ACHN (cell line): Measurements from ENCODE around the gene B4GALNT4.
A peak's percentile ranks its signal among the peaks of the same experiment; 100 is the strongest.
"Not testable (repeated sequence)": the region's sequence is repeated elsewhere in the genome, so short reads cannot be mapped to it uniquely, and the experiment has no call there.

Source experiments
- DNase-seq: peaks from one replicate; pipeline ENCODE4 v3.0.0-alpha.2; 2015
- in situ Hi-C: cut with HindIII; loops from 2 replicates; pipeline ENCODE4 v1.10.0; 2017; ENCODE audit warnings: low sequenced_read_pairs, low pct_ligation_motif_present, low pct_unique_long_range_greater_than_20kb

B4GALNT4 gene, protein sequence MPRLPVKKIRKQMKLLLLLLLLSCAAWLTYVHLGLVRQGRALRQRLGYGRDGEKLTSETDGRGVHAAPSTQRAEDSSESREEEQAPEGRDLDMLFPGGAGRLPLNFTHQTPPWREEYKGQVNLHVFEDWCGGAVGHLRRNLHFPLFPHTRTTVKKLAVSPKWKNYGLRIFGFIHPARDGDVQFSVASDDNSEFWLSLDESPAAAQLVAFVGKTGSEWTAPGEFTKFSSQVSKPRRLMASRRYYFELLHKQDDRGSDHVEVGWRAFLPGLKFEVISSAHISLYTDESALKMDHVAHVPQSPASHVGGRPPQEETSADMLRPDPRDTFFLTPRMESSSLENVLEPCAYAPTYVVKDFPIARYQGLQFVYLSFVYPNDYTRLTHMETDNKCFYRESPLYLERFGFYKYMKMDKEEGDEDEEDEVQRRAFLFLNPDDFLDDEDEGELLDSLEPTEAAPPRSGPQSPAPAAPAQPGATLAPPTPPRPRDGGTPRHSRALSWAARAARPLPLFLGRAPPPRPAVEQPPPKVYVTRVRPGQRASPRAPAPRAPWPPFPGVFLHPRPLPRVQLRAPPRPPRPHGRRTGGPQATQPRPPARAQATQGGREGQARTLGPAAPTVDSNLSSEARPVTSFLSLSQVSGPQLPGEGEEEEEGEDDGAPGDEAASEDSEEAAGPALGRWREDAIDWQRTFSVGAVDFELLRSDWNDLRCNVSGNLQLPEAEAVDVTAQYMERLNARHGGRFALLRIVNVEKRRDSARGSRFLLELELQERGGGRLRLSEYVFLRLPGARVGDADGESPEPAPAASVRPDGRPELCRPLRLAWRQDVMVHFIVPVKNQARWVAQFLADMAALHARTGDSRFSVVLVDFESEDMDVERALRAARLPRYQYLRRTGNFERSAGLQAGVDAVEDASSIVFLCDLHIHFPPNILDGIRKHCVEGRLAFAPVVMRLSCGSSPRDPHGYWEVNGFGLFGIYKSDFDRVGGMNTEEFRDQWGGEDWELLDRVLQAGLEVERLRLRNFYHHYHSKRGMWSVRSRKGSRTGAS

DNA sequence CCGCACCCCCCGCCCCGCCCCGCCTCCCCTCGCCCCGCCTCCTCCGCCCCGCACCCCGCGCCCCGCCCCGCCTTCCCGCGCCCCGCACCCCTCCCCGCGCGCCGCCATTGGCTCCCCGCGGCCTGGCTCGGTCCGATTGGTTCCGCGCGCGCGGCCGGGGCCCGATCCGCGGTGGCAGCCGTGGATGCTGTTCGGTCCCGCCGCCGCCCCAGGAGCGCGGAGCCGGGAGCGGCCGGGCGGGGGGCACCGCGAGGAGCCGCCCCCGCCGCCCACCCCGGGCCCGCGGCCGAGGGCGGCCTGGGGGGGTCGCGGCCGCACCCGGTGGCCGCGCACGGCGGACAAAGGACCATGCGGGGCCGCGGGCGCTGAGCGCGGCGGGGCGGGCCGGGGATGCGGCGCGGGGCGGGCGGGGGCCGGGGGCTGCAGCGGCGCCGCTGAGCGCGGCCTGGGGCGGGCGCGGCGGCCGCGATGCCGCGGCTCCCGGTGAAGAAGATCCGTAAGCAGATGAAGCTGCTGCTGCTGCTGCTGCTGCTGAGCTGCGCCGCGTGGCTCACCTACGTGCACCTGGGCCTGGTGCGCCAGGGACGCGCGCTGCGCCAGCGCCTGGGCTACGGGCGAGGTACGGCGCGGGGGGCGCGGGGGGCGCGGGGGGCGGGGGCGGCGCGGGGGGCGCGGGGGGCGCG, at the start of gene B4GALNT4:
Gene B4GALNT4, plus strand, starts transcription at position 164 of the 683 bp plus-strand sequence. Its CDS starts 305 bp downstream, at position 469.
- peak; percentile 19 for DNase-seq

DNA sequence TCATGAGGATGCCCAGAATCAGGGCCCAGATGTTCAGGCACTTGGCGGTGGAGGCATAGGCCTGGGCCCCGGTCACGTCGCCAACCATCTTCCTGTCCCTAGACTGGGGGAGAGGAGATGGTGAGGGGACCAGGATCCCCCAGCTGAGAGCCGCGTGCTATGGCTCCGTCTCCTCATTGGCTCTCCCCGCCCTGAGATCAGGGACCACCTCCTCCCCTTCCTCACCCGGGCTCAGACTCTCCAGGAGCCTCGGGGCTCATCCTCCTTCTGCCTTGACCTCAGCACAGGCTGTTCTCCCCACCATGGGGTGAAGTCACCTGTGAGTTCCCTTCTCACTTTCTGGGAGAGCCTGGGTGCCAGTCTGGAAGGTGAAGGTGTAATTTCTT, 49.4 kb upstream of the B4GALNT4 start:
- in situ Hi-C loops, result not testable (repeated sequence)

More for the DNA sequence above, at the start of gene B4GALNT4:
- in situ Hi-C loops, result no loop called here

DNA sequence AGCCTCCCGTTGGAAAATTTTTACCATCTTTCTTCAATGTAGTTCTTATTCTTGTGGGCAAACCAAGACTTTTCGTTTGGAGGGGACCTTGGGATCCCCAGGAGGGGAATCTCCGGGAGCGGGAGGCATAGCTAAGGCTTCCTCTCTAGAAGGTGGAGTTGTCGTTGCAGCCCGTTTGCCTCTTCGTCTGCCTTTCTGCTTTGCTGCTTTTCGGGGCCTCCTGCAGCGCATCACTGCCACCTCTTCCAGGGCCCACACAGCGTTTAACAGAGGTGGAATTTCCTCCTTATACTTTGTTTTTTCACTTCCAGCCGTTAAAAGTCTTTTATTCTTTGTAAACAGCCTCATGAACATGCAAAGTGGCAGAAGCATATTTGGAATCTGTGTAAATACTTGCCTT, 45.1 kb upstream of the B4GALNT4 start:
- DNase-seq, result no peak
- in situ Hi-C loops, result no loop called here

More for the DNA sequence above, 49.4 kb upstream of the B4GALNT4 start:
- DNase-seq, result not testable (repeated sequence)

DNA sequence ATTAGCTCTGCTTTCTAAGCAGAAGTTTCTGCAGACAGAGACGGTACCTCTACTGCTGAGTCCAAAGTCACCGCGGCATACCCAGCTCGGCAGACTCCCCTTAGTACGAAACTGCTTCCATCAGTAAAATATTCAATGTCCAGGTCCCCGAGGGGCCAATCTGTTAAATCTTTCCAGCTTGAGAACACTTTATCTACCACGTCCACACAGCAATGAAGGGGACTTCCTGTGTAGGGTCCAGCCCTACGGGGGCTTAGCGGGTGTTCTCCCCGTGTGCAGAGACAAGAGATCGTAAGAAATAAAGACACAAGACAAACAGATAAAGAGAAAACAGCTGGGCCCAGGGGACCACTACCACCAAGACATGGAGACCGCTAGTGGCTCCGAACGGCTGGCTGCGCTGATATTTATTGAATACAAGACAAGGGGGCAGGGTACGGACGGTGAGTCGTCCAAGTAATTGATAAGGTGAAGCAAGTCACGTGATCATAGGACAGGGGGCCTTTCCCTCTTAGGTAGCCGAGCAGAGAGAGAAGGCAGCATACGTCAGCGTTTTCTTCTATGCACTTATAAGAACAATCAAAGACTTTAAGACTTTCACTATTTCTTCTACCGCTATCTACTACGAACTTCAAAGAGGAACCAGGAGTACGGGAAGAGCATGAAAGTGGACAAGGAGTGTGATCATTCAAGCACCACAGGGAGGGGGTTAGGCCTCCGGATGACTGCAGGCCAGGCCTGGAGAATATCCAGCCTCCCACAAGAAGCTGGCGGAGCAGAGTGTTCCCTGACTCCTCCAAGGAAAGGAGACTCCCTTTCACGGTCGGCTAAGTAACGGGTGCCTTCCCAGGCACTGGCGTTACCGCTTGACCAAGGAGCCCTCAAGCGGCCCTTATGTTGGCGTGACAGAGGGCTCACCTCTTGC, 44.4 kb upstream of the B4GALNT4 start:
- in situ Hi-C loops, DNase-seq: not testable (repeated sequence)

DNA sequence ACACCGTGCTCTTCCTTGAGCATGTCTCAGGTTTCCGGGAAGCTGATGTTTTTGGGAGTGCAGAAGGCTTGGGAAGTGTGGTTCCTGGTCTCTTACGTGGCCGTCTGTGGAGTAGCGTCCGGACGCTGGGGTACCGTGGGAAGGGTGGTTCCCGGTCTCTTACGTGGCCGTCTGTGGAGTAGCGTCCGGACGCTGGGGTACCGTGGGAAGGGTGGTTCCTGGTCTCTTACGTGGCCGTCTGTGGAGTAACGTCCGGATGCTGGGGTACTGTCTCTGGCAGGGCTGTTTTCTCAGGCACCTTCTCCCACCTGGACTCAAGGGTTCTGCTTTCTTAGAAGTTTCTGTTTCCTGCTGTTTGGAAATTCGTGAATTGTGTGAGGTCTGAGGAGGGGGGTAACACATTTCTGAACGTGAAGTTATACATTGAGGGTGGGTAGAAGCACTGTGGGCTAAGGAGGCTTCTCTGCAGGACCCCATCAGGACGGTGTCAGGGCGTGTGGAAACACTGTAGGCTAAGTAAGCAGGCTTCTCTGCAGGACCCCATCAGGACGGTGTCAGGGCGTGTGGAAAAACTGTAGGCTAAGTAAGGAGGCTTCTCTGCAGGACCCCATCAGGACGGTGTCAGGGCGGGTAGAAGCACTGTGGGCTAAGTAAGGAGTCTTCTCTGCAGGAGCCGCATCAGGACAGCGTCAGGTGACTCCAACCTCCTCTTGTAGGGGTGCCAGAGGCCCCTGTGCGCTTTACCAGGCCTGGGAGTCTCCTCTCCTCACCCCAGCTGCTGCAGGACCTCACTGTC, 43.3 kb upstream of the B4GALNT4 start:
- in situ Hi-C loops, result no loop called here
- no peak for DNase-seq

DNA sequence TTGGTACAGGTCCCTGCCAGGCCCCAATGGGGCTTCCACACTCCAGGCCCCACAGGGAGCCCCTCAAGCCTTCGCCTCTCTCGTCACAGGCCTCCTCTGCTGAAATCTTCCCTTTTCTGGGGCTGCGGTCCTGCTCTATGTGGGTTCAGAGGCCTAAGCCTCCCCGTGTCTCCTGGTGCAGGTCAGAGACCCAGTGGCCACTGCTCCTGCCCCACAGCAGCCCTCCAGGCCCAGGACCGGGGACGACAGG, 42.8 kb upstream of the B4GALNT4 start:
- in situ Hi-C loops, result no loop called here
- no peak for DNase-seq

DNA sequence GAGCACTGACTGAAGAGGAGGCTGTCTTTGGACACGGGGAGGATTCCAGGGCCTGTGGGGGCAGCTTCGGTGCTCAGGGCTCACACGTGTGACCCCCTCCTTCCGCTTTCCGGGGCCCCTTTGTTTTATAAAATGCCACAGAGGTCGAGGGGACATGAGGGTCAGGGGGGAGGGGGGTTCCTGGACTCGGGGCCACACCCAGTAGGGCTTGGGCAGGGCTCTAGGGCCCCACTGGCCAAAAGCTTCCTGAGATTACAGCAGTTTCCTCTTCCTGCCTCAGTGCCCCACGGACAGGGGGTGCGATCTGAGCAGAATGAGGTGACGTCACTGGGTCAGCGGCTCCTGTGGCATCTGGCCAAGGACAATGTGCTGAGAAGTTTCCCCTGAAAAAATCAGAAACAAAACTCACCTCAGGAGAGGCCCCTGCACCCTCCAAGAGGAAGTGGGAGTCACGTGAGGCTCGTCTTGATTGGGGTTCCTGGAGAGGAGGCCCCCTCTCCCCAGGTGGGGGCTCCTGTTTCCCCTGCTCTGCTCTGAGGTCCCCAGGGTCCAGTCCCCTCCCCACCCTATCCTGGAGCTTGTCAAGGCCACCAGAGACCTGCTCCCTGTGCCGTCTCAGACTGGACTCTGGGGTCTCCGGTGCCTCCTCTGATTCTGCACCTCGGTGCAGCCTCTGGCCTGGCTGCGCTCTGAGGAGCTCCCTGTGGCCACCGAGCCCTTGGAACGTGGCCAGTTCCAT, 42.3 kb upstream of the B4GALNT4 start:
- no peak for DNase-seq
- in situ Hi-C loops, result no loop called here

DNA sequence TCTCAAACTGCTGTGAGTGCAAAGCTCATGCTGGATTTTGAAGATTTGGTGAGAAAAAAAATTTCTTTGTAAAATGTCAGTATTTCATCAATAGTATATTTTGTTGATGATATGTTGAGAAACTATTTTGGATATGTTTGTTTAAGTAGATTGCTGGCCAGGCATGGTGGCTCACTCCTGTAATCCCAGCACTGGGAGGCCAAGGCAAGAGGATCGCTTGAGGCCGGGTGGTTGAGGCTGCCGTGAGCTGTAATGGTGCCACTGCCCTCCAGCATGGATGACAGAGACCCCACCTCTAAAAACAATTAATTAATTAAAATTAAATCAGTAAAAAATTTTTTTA, 41.7 kb upstream of the B4GALNT4 start:
- in situ Hi-C loops, result no loop called here
- no peak for DNase-seq

DNA sequence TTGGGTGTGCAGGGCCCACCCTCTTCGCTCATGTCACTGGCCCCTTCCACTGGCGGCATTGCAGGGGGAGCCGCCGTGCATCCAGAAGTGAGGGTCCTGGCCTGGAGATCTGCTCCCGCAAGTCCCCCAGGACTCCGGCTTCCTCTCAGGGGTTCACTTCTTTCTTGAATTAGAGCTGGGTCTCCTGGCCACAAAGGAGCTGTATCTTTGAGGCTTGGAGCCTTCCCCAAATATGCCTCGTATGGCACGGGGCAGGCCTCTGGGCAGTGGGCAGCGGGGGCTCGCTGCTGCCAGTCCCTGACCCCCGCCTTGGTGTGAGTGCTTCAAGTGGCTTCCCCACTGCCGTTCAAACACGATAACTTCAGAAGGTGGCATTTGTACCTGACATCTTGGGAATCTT, 41.3 kb upstream of the B4GALNT4 start:
- DNase-seq, result no peak
- in situ Hi-C loops, result no loop called here

DNA sequence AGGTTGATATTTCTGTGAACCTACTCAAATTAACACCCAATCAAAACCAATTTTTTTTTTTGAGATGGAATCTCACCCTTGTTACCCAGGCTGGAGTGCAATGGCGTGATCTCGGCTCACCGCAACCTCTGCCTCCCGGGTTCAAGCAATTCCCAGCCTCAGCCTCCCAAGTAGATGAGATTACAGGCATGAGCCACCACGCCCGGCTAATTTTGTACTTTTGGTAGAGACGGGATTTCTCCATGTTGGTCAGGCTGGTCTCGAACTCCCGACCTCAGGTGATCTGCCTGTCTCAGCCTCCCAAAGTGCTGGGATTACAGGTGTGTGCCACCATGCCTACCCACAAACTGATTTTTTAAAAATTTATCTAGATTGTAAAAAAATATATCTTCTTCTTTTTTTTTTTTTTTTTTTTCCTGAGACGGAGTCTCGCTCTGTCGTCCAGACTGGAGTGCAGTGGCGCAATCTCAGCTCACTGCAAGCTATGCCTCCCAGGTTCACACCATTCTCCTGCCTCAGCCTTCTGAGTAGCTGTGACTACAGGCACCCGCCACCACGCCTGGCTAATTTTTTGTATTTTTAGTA, 40.7 kb upstream of the B4GALNT4 start:
- DNase-seq, in situ Hi-C loops: not testable (repeated sequence)

DNA sequence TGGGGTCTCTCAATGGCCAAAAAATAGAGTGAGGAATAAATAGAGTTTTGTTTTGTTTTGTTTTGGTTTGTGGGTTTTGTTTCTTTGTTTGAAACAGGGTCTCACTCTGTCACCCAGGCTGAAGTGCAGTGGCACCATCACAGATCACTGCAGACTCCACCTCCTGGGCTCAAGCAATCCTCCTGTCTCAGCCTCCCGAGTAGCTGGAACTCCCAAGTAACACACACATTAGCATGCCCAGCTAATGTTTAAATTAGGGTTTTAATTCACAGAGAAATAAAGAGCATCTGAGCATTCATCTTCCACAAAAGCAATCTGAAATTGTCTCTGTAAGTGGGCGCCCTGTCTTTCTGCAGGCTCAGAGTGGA, 39.4 kb upstream of the B4GALNT4 start:
- in situ Hi-C loops, result no loop called here
- no peak for DNase-seq

DNA sequence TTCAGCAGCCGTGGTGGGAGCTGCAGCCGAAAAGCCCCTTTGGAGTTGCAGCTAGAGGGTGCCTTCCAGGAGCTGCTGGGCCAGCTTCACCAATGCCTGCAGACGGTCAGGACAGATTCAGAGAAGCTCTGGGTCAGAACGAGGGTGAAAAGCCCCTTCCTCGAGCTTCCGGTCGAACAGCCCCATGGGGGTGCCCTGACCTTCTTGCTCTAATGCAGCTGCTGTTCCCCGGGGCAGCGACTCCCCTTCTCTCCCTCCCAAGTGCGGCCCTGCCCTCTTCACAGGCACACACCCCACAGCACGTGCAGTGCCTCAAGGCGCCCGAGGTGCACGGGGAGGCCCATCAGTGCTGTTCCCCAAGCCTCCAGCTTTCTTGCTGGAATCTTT, 39.0 kb upstream of the B4GALNT4 start:
- DNase-seq, result no peak
- in situ Hi-C loops, result no loop called here

DNA sequence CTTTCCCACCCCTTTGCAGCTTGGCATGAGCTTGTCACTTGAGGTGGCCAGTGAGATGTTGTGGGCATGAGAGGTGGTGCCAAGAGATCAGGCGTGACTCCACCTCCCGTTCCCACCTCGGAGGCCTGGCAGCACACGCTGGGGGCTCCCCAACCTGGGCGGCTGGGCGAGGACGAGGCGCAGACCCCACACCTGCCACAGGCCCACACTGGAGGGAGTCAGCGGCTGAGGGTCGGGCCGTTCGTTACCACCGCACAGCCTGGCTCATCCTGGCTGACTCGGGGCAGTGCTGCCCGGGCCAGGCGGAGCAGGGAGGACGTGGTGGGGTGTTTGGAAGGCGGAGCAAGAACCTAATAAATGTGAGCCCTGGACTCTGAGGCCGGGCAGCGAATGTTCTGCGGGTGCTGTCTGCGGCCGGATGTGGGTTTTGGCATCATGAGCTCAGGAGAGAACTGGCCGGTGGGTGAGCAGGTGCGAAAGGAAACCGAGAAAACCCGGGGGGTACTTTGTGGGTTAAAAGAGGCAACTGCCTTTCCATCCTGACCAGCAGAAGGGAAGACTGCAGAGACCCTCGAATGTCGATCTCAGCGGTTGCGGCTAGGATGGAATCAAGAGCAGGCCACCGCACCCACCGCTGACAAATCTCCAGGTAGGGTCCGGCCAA, 38.5 kb upstream of the B4GALNT4 start:
- no peak for DNase-seq

DNA sequence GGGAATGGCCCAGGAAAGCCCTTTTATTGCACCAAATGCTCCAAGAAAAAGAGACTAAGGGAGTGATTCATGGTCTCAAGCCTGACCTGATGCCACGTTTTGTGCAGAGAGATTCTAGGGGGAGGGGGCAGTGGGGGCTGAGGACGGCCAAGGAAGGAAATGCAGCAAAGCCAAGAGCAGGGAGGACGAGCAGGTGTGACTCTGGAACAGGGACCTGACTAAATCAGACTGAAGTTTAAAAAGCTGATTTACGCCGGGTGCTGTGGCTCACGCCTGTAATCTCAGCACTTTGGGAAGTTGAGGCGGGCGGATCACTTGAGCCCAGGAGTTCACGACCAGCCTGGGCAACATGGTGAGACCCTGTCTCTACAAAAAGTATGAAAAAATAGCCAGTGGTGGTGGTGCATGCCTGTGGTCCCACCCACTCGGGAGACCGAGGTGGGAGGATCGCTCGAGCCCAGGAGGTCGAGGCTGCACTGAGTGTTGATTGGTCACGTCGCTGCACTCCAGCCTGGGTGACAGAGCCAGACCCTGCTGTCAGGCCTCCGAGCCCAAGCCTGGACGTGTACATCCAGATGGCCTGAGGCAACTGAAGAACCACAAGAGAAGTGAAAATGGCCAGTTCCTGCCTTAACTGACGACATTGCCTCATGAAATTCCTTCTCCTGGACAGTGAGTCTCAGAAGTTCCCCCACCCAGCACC, 37.8 kb upstream of the B4GALNT4 start:
- DNase-seq, result no peak
- in situ Hi-C loops, result no loop called here

More for the DNA sequence above, 38.5 kb upstream of the B4GALNT4 start:
- in situ Hi-C loops, result no loop called here

DNA sequence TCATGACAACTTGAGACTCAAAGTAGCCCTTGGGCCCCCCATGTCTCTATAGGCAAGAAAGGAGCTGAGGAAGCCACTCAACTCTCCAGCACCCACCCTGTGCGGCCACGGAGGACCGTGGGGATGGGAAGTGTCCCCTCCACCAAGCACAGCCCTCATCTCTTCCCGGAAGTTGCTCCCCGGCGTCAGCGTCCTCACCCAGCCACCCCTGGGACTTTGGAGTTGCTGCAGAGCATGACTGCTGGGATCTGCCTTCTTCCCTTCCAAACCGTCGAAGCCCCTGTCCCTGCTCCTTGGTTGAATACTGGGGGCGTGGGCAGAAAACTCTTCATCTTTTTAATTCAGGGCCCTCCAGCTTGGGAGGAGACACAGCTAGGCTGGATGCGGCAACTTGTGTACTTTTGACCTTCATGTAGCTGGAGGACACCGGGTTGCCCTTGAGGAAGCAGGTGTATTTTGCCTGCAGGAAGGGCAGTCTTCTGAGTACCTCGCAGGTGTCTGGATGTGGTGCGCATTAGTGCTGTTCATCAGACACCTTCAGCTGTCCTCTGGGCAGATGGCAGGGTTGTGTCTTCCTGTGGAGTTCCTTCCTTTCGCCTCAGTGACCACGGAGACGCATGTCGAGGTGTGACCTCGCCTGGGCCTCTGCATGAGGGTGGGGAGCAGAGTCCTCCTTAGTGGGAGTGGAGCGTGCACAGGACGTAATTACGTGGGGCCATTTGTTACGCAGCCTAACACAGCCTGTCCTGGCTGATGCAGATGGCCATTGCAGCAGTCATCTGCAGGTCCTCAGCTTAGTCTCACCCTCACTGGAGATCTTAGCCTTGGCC, 36.4 kb upstream of the B4GALNT4 start:
- in situ Hi-C loops, result no loop called here
- DNase-seq, result no peak
